Trophoblast cell (in vitro differentiated cells and primary cell): ENCODE data around the gene UNK.

Experiments used
- DNase-seq, 2 donors: peaks; one replicate each; pipeline ENCODE4 v3.0.0-alpha.2; 2016
- H2AFZ ChIP-seq: 2 replicates; pipeline ENCODE4 v1.6.1; 2013; ENCODE audit warnings: low read length, moderate library complexity, mild to moderate bottlenecking; ENCODE audit not compliant: insufficient read depth, poor library complexity
- H2AK5ac ChIP-seq: 2 replicates; pipeline ENCODE4 v1.6.1; 2013; ENCODE audit warnings: mild to moderate bottlenecking, low read length
- H2BK120ac ChIP-seq: 2 replicates; pipeline ENCODE4 v1.6.1; 2013; ENCODE audit warnings: low read length, mild to moderate bottlenecking, moderate library complexity; ENCODE audit not compliant: insufficient read depth, poor library complexity
- H2BK12ac ChIP-seq: 2 replicates; pipeline ENCODE4 v1.6.1; 2013; ENCODE audit warnings: mild to moderate bottlenecking, low read length, moderate library complexity
- H2BK5ac ChIP-seq: 2 replicates; pipeline ENCODE4 v1.6.1; 2013; ENCODE audit warnings: low read length, low read depth, moderate library complexity, mild to moderate bottlenecking; ENCODE audit not compliant: poor library complexity
- H3K14ac ChIP-seq: 2 replicates; pipeline ENCODE4 v1.6.1; 2013; ENCODE audit warnings: mild to moderate bottlenecking, low read length
- H3K18ac ChIP-seq: 2 replicates; pipeline ENCODE4 v1.6.1; 2013; ENCODE audit warnings: mild to moderate bottlenecking, low read length
- H3K23ac ChIP-seq: 2 replicates; pipeline ENCODE4 v1.6.1; 2013; ENCODE audit warnings: low read length
- H3K27ac ChIP-seq: 2 replicates; pipeline ENCODE4 v1.5.1; 2013; ENCODE audit warnings: low read depth, mild to moderate bottlenecking, inconsistent platforms, low read length, moderate library complexity
- H3K27me3 ChIP-seq: 2 replicates; pipeline ENCODE4 v1.6.1; 2013; ENCODE audit warnings: inconsistent platforms, mild to moderate bottlenecking, low read length, moderate library complexity; ENCODE audit not compliant: insufficient read depth
- H3K36me3 ChIP-seq, 2 experiments: 1 replicate in 1 of 2; 2 replicates in 1 of 2; pipeline ENCODE4 v1.6.1; 2013; ENCODE audit warnings: low read length in 2 of 2, mild to moderate bottlenecking in 2 of 2, moderate library complexity in 1 of 2; ENCODE audit not compliant: insufficient read depth in 2 of 2, control insufficient read depth in 1 of 2
- H3K4ac ChIP-seq: 2 replicates; pipeline ENCODE4 v1.6.1; 2013; ENCODE audit warnings: low read depth, mild to moderate bottlenecking, low read length, moderate library complexity
- H3K4me1 ChIP-seq, 2 experiments: 1 replicate in 1 of 2; 2 replicates in 1 of 2; pipeline ENCODE4 v1.6.1; 2013; ENCODE audit warnings: low read length in 2 of 2, mild to moderate bottlenecking in 2 of 2, moderate library complexity in 1 of 2; ENCODE audit not compliant: insufficient read depth in 2 of 2, control insufficient read depth in 1 of 2
- H3K4me2 ChIP-seq: 2 replicates; pipeline ENCODE4 v1.6.1; 2013; ENCODE audit warnings: inconsistent platforms, mild to moderate bottlenecking, low read length, moderate library complexity
- H3K4me3 ChIP-seq: 2 replicates; pipeline ENCODE4 v1.5.1; 2013; ENCODE audit warnings: mild to moderate bottlenecking, low read depth, low read length, inconsistent platforms
- H3K79me1 ChIP-seq: one replicate; pipeline ENCODE4 v1.6.1; 2013; ENCODE audit warnings: low read length
- H3K79me2 ChIP-seq: 2 replicates; pipeline ENCODE4 v1.6.1; 2013; ENCODE audit warnings: low read length, mild to moderate bottlenecking; ENCODE audit not compliant: control insufficient read depth, insufficient read depth, poor library complexity
- H3K9ac ChIP-seq: 2 replicates; pipeline ENCODE4 v1.6.1; 2013; ENCODE audit warnings: mild to moderate bottlenecking, low read length
- H3K9me3 ChIP-seq: 2 replicates; pipeline ENCODE4 v1.6.1; 2013; ENCODE audit warnings: low read depth, mild to moderate bottlenecking, control low read depth, inconsistent platforms, low read length; ENCODE audit not compliant: insufficient read depth
- H4K12ac ChIP-seq: 2 replicates; pipeline ENCODE4 v1.6.1; 2013; ENCODE audit warnings: low read depth, mild to moderate bottlenecking, low read length, moderate library complexity
- H4K8ac ChIP-seq: 2 replicates; pipeline ENCODE4 v1.6.1; 2013; ENCODE audit warnings: low read depth, mild to moderate bottlenecking, low read length, moderate library complexity
- H4K91ac ChIP-seq: one replicate; pipeline ENCODE4 v1.6.1; 2013; ENCODE audit warnings: low read depth, mild to moderate bottlenecking, low read length, moderate library complexity
- WGBS: extraction: QIAGEN DNeasy Blood & Tissue Kit; methylation state at CpG from one replicate; pipeline ENCODE4 v1.1.7; 2013; ENCODE audit warnings: missing lambda C conversion rate; ENCODE audit not compliant: insufficient read length, insufficient coverage; ENCODE audit errors: extremely low coverage; 5-methylcytosine and 5-hydroxymethylcytosine counted together

UNK gene

GRCh38 chr17:75740631-75741077 lies 44.0 kb upstream of the UNK start:
- no peak overlapping the region for H2AK5ac ChIP-seq
- no peak overlapping the region for H4K91ac ChIP-seq
- no peak overlapping the region for H3K4ac ChIP-seq
- no peak overlapping the region for H2BK5ac ChIP-seq
- no peaks in the 10 kb centered on the region for H3K27me3 ChIP-seq
- H3K4me3 ChIP-seq, result no peak overlapping the region
- H3K9me3 ChIP-seq, result peaks cover 4% of the 10 kb centered on the region
- H4K12ac ChIP-seq, result no peak overlapping the region
- no peak overlapping the region for H2BK120ac ChIP-seq
- no peak overlapping the region for H4K8ac ChIP-seq
- H3K79me1 ChIP-seq, result no peaks in the 10 kb centered on the region
- H3K9ac ChIP-seq, result no peak overlapping the region
- no peak overlapping the region for H3K23ac ChIP-seq
- no peak overlapping the region for H3K4me2 ChIP-seq
- no peak overlapping the region for H3K18ac ChIP-seq
- peaks cover 35 to 40% of the 10 kb centered on the region in 2 experiments for H3K36me3 ChIP-seq
- no peak for DNase-seq
- WGBS, result no CpG with 5 or more reads among the region's 17 CpGs
- no peak overlapping the region for H3K27ac ChIP-seq
- no peak overlapping the region for H2BK12ac ChIP-seq
- H3K4me1 ChIP-seq, result no peaks in the 10 kb centered on the region
- H3K14ac ChIP-seq, result no peak overlapping the region
- no peak overlapping the region for H2AFZ ChIP-seq
- no peaks in the 10 kb centered on the region for H3K79me2 ChIP-seq

DNA sequence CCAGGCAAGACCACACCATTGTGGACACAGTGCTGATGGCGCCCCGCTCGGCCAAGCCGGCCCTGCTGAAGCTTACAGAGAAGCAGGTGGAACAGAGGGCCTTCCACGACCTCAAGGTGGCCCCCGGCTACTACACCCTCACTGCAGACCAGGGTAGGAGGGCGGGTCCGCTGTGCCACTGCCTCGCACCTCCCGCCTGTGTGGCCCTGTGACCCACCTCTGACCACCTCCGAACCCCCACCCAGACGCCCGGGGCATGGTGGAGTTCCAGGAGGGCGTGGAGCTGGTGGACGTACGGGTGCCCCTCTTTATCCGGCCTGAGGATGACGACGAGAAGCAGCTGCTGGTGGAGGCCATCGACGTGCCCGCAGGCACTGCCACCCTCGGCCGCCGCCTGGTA lies 42.3 kb upstream of the UNK start:
- Histone ChIP-seq H3K14ac (no peak overlapping the region), H3K23ac (no peak overlapping the region), H2BK120ac (no peak overlapping the region), H3K36me3 (peaks cover 24 to 27% of the 10 kb centered on the region in 2 experiments), H3K4me3 (no peak overlapping the region), H3K9me3 (peaks cover 2% of the 10 kb centered on the region), H2AFZ (no peak overlapping the region), H3K27ac (no peak overlapping the region), H2BK12ac (no peak overlapping the region), H3K18ac (no peak overlapping the region), H3K9ac (no peak overlapping the region), H2AK5ac (no peak overlapping the region), H3K4ac (no peak overlapping the region), H2BK5ac (no peak overlapping the region), H3K27me3 (no peaks in the 10 kb centered on the region), H4K8ac (no peak overlapping the region), H3K4me2 (no peak overlapping the region), H4K91ac (no peak overlapping the region), H3K4me1 (no peaks in the 10 kb centered on the region), H3K79me2 (no peaks in the 10 kb centered on the region), H4K12ac (no peak overlapping the region), H3K79me1 (no peaks in the 10 kb centered on the region)
- no peak for DNase-seq
- no CpG with 5 or more reads among the region's 25 CpGs for WGBS

- no peak overlapping the region for H3K23ac ChIP-seq
- H3K36me3 ChIP-seq, result peaks cover 22 to 23% of the 10 kb centered on the region in 2 experiments
- H2AK5ac ChIP-seq, result no peak overlapping the region
- no peak overlapping the region for H3K4me3 ChIP-seq
- no peaks in the 10 kb centered on the region for H3K27me3 ChIP-seq
- no peaks in the 10 kb centered on the region for H3K9me3 ChIP-seq
- no peak overlapping the region for H2AFZ ChIP-seq
- no peak overlapping the region for H2BK5ac ChIP-seq
- H3K4me1 ChIP-seq, result no peaks in the 10 kb centered on the region
- H4K12ac ChIP-seq, result no peak overlapping the region
- no peak overlapping the region for H2BK12ac ChIP-seq
- no peak for DNase-seq
- WGBS, result no CpG with 5 or more reads among the region's 25 CpGs
- no peaks in the 10 kb centered on the region for H3K79me1 ChIP-seq
- no peaks in the 10 kb centered on the region for H3K79me2 ChIP-seq
- no peak overlapping the region for H2BK120ac ChIP-seq
- H3K9ac ChIP-seq, result no peak overlapping the region
- H4K91ac ChIP-seq, result no peak overlapping the region
- no peak overlapping the region for H3K27ac ChIP-seq
- H4K8ac ChIP-seq, result no peak overlapping the region
- H3K4ac ChIP-seq, result no peak overlapping the region
- H3K14ac ChIP-seq, result no peak overlapping the region
- no peak overlapping the region for H3K18ac ChIP-seq
- H3K4me2 ChIP-seq, result no peak overlapping the region
Measured at GRCh38 chr17:75743625-75744206, 40.9 kb upstream of the UNK start.

- H4K12ac ChIP-seq, result no peak overlapping the region
Measured at GRCh38 chr17:75748706-75749105, 35.9 kb upstream of the UNK start.

More at GRCh38 chr17:75748706-75749105, 35.9 kb upstream of the UNK start:
- Histone ChIP-seq H3K79me2 (peaks cover 2% of the 10 kb centered on the region), H3K4me2 (no peak overlapping the region), H3K4ac (no peak overlapping the region), H3K4me3 (no peak overlapping the region), H2AK5ac (no peak overlapping the region), H2BK5ac (no peak overlapping the region), H3K18ac (no peak overlapping the region), H3K4me1 (no peaks in the 10 kb centered on the region), H2BK12ac (no peak overlapping the region), H3K36me3 (peaks cover 20 to 22% of the 10 kb centered on the region in 2 experiments), H3K23ac (no peak overlapping the region), H4K8ac (no peak overlapping the region), H4K91ac (no peak overlapping the region), H2AFZ (no peak overlapping the region), H3K9ac (no peak overlapping the region), H3K9me3 (peaks cover 5% of the 10 kb centered on the region), H3K27me3 (no peaks in the 10 kb centered on the region), H2BK120ac (no peak overlapping the region), H3K79me1 (peaks cover 2% of the 10 kb centered on the region), H3K14ac (no peak overlapping the region), H3K27ac (no peak overlapping the region)
- no CpG with 5 or more reads among the region's 9 CpGs for WGBS
- DNase-seq, result no peak
